ENCODE measurements around the gene ERC1.
A peak's percentile ranks its signal among the peaks of the same experiment; 100 is the strongest.

The ERC1 gene

GRCh38 chr12:1013618-1014489 lies 22.8 kb downstream of the ERC1 start (continued):
- peak; percentile 93 for TF ChIP-seq ZNF362 (tag by site-specific recombination; IDR thresholded peaks at IDR 0.05)
- TF ChIP-seq PRDM10 (tag by site-specific recombination; IDR thresholded peaks at IDR 0.05): peak; percentile 67
- peak; percentile 69; the same call in 1 of the 2 replicates for TF ChIP-seq ZNF184 (tag by site-specific recombination; IDR thresholded peaks at IDR 0.05)
- peak; percentile 42 for TF ChIP-seq PRDM1 (tag by site-specific recombination; IDR thresholded peaks at IDR 0.05)
- TF ChIP-seq ZNF2 (tag by site-specific recombination; IDR thresholded peaks at IDR 0.05): peak; percentile 32; the same call in 1 of the 2 replicates
- peak; percentile 74; the same call in 1 of the 2 replicates for TF ChIP-seq ZNF24 (tag by site-specific recombination; IDR thresholded peaks at IDR 0.05)
- peak; percentile 77 for TF ChIP-seq ZBTB21 (tag by site-specific recombination; IDR thresholded peaks at IDR 0.05)
- TF ChIP-seq ZNF692 (tag by site-specific recombination; IDR thresholded peaks at IDR 0.05): peak; percentile 30; the same call in 1 of the 2 replicates
- no peak for TF ChIP-seq WT1 (tag by site-specific recombination; IDR thresholded peaks at IDR 0.05)
- TF ChIP-seq ZNF366 (tag by site-specific recombination; conservative IDR thresholded peaks at IDR 0.05): peak; percentile 42
- TF ChIP-seq ZNF335 (tag by site-specific recombination; conservative IDR thresholded peaks at IDR 0.05): peak; percentile 42; the same call in 1 of the 2 replicates
- 0 out of 2 replicates have a peak, but pooled peaks have one; percentile 18 for TF ChIP-seq ZNF501 (tag by site-specific recombination; IDR thresholded peaks at IDR 0.05)
- no peak for TF ChIP-seq ZNF146 (tag by site-specific recombination; IDR thresholded peaks at IDR 0.05)
- TF ChIP-seq ZNF10 (tag by site-specific recombination; IDR thresholded peaks at IDR 0.05): no peak
- TF ChIP-seq ZNF324 (tag by site-specific recombination; IDR thresholded peaks at IDR 0.05): 0 out of 2 replicates have a peak, but pooled peaks have one; percentile 38
- TF ChIP-seq ZNF580 (tag by site-specific recombination; IDR thresholded peaks at IDR 0.05): peak; percentile 50; the same call in 1 of the 2 replicates
- 0 out of 2 replicates have a peak, but pooled peaks have one; percentile 77 for TF ChIP-seq ZNF660 (tag by site-specific recombination; IDR thresholded peaks at IDR 0.05)
- TF ChIP-seq ZNF664 (tag by site-specific recombination; IDR thresholded peaks at IDR 0.05): peak; percentile 37; the same call in 1 of the 2 replicates

GRCh38 chr12:1019283-1019682 lies 28.3 kb downstream of the ERC1 start:
- Histone ChIP-seq H3K4me1 (ENCODE audit: control insufficient read depth, insufficient read depth, low read length) (no peaks in the 10 kb centered on the region), H3K36me3 (ENCODE audit: control insufficient read depth in 2 of 2, insufficient read depth in 1 of 2, low read length in 2 of 2) (no peaks in the 10 kb centered on the region; a peak in 1 of 3 replicates), H3K9me3 (ENCODE audit: control insufficient read depth, insufficient read depth, low read depth, low read length) (no peaks in the 10 kb centered on the region), H3K27ac (ENCODE audit: extremely low read depth, low read depth, low read length) (no peak overlapping the region), H3K4me3 (ENCODE audit: low read depth, low read length) (no peak overlapping the region)
- peak; percentile 70 for TF ChIP-seq ATF2 (tag by site-specific recombination; IDR thresholded peaks at IDR 0.05; ENCODE audit: low read depth)
- no peak for TF ChIP-seq ZSCAN5A (tag by site-specific recombination; IDR thresholded peaks at IDR 0.05)
- ChIA-PET CTCF (no interaction called here), POLR2A (interaction anchor here (1.2 kb wide), 1 partner anchor 608 kb away, joined by 3 read pairs; no protein-coding TSS in a partner anchor)
